GM19043 (cell line): Measurements from ENCODE around the gene FNDC3B.
A peak's percentile ranks its signal among the peaks of the same experiment; 100 is the strongest.

ENCODE experiments used
- ATAC-seq: cut with Tn5 transposase; IDR thresholded peaks from one replicate; pipeline ENCODE4 v1.9.1; 2021; ENCODE audit warnings: low read depth; ENCODE audit not compliant: unreplicated experiment

The FNDC3B gene

DNA sequence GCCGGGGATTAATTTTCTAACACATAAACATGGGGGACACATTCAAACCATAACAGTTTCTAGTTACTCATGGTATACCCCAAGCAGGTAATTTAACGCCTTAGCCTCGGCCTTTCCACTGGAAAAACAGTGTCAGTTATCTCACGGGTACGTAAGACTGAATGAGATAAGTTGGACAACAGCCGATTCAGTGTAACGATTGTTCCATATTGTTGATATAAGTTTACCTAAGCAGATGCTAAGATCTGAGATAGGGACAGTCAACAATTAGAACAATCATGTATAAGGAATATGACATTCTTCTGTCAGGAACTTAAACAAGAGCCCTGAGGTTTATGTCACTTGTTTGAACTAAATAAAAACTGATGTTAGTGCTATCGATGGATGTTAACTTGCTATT is 278.1 kb downstream of the FNDC3B start:
- ATAC-seq = no peak

DNA sequence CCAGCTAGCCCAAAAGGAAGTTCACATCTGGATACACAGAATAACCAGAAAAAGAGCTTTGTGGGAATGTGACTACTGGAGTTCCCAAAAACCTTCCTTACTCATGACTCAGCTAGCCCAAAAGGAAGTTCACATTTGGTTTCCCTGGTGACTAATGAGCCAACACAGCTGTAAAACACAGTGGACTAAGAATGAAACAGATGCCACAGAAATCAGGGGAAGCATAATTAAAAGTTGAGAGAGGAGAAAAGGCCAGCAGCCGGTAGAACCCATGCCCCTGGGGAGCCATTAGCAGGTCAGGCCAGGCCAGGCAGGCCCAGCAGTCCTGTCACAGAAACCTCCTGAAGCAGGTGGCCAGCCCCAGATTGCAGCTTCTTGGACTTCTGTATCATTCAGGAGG is 278.6 kb downstream of the FNDC3B start:
- peak; percentile 76 for ATAC-seq

DNA sequence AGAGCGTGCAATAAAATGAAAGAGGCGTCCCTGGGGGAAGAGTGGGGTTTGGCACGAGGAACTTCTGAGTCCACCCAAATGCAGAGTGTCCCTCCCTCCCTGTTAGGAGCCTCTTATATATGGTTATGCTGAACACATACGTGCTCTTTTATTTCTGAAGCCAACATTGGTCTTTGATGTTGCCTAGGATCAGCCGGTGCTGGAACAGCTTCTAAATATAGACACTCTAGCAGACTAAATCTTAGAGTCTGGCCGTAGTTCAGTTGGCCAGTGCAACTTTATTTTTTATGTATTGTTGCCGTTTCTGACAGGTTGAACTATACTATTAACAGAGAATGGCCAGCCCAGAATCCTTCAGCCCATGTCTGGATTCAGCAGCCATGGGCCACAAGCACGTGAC is 280.2 kb downstream of the FNDC3B start:
- ATAC-seq = no peak

DNA sequence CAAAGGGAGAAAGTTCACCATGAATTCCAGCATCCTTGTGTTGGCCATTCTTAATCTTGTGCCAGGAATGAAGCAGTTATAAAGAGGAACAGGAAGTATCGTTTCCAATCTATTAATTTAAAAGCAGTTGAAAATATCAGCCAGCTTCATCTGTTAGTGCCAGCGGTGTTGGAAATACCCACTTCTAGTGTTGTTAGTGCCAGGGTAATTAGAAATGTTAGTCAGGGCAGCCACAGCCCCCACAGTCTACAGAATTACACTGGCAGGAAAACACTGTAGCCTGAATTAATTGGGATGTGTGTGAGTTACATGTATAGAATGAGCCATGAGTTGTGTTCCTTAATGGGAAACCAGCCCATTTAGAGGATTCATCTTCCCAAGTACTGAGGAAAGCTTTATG is 281.1 kb downstream of the FNDC3B start:
- ATAC-seq = no peak

DNA sequence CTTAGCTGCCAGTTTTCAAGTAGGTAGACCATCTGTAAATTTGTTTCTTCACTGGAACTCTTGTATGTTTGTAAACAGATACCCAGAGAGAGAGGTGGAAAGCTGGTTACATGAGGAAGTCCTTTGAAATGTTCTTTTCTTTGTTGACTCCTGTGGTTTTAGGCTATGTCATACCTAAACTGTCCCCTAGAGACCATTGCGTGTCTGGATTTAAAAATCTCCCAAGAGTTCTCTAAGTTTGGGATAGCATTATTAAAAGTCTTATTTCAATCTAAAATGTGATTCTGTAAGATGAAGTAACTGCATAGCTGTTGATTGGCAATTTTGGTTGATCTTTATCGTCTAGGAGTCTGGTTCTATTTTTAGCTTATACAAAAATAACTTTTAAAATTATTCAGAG is 281.7 kb downstream of the FNDC3B start:
- no peak for ATAC-seq

DNA sequence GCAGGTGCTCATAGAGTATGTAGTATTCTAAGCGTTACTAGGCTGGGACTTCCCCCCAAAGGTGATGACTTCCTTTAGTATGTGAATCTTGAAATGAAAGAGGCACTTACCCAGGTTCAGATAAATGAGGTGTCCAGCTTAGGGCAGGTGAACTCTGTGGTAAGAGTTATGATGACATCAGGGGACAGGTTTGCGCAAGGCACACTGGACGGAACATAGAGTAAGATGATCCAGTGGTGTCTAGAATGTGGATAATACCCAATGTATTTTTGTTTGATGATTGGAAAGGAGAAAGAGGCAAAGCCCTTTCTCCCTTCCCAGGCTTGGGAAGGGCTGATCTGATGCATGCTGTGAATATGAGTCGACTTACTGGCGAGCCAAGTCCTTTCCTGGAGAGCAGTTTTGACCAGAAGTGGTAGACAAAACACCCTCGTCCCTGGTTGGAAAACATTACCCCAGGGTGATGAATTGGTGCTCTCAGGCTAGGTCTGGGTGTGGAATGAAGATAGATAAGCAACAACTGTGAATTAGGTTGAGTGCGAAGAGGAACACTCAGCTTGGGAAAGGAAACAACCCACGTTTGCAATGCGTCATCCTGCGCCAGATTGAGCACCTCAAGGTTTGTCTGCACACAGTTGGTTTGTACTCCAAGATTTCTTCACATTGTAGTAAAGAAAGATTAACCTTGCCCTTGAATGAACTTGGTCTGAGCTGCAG is 284.7 kb downstream of the FNDC3B start:
- no peak for ATAC-seq

DNA sequence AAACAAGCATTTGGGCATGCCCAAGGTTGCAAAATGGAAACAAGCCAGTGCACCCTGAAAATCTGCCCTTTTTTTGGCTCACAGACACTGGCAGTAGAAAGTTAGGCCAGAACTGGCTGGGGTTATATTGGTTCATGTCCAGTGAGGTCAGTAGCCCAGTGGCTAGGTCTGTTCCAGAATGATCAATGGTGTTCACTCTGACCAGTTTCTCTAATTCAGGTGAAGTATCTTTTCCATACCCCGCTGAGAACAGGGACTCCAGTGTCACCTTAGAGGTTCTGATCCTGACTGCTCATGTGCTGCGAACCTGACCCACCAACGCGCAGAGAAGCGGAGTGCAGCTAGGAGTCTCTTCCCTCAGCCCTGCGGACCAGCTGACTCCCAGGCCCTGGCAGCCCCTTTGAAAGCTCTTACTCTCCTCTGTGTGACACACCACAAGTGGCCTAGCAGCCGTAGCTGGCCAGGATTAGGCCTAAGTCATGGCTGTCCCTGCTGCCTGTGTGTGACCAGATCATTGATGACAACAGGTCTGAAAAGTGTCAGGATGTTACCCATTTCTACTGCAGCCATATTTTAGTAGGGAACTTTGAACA is 285.3 kb downstream of the FNDC3B start:
- no peak for ATAC-seq

DNA sequence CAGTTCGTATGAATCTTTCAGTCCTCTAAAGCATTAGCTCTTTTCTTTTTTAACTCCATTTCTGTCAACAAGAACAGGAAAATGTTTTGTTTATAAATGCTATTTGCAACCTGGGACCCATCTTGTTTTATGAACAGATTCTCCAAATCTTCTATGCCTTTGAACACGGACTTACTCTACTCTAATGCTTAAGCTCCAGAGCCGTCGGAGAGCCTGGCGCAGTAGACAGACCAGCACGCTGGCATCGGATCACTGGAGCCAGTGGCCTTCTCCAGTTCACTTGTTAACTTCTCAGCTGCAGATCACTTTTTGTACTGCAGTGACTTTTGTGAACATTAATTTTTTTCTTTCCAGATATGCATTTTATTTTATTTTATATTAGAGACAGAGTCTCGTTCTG is 286.1 kb downstream of the FNDC3B start:
- ATAC-seq = no peak

DNA sequence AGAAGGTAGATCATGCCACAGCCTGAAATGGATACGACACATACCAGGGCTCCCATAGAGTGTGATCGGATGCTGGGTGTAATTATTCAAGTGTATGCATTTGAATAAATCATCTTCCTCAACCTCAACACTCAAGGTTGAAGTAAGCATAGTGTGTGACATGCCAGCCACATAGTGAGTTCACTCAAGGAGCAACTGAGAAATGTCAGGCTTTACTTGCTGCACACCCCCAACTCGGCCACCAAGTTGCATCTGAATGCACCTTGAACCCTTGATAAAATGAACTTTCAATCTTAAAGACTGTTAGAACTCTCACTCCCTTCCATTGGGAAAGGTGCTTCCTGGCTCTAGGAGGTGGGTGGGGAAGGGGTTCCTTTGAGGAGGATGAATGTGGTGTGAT is 287.6 kb downstream of the FNDC3B start:
- no peak for ATAC-seq

DNA sequence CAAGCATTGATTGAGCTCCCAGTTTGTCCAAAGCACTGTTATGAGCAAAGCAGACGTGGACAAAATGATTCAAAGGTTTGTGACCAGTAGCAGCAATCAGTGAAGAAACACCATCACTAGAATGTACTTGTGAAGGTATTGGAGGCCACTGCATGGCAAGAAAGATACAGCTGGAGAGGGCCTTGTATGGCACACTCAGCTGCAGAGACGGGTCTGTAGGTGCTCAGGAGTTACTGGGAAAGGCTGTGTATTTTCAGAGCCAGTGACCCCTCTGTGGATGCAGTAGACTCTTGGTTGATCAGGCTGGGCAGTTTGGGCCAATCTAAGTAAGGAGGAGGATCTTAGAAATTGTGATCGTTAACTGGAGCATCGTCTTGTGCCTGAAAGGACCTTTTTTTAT is 288.9 kb downstream of the FNDC3B start:
- no peak for ATAC-seq

DNA sequence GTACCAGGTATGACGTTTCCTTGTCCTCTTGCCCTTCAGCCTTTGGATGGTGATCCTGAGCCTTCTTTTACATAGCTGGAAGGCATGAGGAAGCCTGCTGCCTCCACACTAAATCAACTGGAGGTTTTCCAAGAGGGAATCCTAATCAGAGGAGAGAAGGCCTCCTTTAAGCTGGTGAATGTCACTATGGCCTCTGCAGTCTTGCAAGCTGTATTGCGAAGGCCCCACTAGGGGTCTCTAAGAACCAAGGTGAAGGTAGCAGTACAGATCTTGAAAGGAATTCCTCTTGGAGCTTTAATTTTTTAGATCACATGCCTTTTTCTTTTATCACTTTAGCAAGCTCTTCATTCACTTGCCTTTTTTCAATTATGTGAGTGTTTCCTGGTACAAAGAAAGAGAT is 289.7 kb downstream of the FNDC3B start:
- no peak for ATAC-seq

DNA sequence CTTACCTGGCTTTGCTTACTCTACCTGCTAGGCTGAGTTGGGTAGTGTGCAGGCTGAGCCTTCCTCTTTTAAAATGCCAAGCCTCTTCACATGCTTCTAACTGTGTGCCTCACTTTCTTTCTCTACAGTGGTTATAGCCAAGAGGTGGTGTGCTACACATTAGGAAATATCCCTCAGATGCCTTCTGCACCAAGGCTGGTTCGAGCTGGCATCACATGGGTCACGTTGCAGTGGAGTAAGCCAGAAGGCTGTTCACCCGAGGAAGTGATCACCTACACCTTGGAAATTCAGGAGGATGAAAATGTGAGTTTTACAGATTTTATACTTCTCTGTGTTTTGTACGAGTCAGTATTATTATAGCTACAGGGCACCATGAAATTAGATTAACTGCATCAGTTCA is 291.0 kb downstream of the FNDC3B start:
- ATAC-seq = no peak

DNA sequence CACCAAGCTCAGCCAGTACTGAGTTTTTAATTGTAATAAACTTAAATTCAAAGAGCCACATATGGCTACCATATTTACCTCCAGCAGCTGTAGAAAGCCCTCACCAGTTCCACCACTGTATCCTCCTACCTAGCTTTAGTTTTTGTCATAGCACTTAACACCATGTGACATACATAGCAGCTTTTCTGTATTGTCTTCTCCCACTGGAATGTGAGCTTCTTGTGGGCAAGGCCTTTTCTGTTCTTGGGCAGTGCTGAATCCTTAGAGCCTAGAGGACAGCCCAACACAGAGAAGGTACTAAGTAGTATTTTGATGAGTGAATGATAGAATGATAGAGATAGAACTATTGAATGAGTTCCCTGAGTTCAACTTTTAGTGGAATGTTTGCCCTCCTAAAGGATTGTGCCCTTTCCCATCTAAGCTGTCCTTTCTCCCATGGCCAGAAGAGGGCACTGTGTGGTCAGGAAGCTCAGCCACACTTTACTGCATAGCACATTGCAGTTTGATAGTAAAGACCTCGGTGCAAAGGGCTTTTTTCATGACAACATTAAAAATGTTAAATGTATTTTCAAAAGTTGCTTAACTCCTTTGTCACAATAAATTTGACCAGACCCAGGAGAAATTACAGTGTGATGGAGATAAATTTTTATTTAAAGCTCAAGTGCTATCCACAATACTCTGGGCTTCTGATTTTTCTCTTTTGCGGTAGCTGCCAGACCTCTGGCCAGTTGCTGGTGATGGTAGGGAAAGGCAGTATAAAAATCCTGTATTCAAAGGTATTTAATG is 293.1 kb downstream of the FNDC3B start:
- ATAC-seq = peak; percentile 79

DNA sequence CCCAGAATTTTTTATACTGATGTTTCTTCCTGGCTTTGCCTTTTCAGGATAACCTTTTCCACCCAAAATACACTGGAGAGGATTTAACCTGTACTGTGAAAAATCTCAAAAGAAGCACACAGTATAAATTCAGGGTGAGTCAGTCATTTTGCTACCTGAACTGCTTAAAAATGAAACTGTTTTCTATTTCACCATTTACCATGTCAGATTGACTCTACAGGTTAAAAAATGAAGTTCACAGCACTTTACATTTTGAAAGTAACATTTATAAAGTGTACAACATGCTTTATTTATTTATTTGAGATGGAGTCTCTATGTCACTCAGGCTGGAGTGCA is 293.6 kb downstream of the FNDC3B start:
- no peak for ATAC-seq

DNA sequence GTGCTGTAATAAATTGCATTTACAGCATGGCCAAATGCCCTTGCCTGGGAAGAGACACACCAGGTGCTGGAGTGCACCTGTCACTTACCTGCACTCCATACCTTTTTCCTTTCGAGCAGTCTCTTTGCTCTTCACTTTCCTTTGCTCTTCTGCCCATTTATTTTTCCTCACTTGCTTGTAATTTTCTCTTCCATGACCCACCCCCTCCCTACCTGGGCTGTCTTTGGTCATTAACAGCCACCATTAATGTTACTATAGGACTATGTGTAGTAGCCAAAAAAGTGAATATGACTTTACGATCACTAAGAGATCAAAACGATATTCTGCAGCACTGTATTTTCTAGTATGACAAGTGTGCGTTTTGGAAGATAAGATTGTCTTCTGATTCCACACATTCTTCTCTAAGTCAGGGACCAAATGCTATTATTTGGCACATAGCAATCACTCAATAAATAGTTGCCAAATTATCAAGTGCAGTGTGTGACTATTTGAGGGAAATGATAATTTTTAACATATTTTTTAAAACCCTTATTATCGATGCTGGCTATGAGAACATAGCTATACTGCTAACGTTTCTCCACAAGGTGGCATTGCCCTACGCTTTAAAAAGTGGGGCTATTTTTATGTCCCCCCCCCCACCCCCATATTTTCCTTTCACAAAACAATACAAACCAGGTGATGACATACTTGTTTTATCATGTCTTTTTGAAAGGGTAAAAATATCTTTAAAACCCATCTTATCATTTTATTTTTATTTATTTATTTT is 294.5 kb downstream of the FNDC3B start:
- ATAC-seq = no peak

DNA sequence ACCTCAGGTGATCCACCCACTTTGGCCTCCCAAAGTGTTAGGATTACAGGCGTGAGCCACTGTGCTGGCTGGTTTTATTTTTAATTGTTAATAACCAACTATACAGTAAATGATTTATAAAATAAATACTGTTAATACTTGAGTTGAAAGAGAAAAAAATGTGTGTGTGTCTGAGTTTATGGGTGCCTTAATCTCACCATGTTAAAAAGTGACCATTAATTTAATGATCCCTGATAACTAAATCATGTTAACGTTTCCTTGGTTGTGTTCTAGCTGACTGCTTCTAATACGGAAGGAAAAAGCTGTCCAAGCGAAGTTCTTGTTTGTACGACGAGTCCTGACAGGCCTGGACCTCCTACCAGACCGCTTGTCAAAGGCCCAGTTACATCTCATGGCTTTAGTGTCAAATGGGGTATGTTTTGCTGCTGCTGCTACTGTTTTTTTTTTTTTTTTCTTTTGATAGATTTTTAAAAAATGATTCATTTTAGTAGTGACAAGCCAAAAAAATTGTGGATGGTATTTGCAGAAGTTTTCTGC is 295.4 kb downstream of the FNDC3B start:
- ATAC-seq = no peak

DNA sequence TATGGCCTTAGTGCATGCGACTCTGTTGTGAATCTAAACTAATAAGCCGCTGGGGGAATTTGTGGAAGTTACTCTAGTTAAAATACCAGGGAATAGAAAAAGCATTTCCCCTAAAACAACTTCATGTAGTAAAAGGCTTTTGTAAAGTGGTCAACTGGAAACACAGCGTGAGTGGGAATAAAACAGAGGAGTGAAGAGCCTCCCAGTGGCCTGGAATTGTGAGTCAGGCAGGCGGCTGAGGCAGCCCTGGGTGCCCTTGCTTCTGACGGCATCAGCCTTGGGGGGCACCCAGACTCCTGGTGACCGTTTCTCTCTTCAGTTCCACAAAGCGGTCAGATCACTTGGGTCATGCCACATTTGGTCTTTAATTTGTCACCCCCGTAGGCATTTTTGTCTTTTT is 300.5 kb downstream of the FNDC3B start:
- no peak for ATAC-seq

DNA sequence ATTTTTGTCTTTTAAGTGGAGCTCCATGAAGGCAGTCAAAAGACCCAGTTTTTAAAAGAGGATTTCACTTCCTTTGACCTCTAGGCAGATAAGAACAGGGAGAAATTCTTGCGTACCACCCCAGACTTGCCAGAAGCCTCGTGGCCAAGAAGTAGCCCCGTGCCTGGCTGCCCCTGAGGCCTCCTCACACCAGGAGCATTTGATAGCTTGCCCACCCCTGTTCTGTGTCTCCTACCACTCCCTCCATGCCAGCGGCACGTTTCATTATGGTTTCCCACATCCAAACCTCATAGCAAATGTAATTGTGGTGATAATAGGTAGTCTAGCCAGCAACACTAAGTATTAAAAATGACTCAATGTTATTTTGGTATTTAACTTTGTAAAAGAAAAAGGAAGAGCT is 301.2 kb downstream of the FNDC3B start:
- ATAC-seq = no peak

DNA sequence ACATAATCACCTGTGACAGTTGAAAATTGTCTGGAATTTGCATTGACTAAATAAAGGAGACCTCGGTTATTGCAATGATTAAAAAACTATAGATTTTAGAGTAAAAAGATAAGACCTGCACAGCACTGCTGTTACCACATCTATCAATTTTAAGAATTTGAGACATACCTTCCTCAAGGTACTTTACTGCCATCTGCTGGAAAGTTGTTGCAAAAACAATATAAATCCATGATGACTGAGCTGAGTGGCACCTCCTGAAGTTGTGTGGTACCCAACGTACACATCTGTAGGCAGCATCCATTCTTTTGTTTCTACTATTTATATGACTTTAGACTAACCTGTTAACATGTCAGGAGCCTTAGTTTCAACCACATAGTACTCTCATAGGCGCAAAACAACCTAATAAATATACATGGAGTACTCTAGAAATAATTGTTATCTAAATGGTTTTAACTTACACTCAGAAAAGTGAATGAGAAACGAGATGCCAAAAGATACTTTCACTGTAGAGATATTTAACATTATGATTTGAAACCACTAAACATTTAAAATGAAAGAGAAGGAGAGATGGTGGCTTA is 302.2 kb downstream of the FNDC3B start:
- ATAC-seq = no peak

DNA sequence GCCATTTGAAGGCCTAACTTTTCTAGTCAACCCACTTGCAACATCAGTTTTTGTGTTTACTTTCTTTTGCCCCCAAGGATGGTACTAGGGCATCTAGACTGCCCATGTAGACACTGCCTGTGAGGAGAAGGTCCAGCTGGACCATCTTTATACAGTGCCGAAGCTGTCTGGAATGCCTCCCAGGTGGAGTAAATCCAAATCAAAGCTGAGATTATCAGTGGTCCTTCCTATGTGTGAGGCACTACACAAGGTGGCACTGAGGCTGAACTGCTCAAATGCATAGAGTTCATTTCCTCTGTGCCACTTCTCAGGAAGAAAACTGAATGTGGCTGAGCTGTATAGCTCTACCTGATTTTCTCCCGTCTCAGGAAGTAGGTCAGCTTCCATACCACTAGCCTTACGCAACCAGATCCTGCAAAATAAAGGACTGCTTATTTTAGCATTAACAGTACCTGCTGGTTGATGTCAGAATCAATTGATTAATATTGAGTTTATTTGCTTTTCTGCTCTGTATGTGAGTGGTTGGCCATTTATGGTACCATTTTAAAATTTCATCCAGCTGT is 302.8 kb downstream of the FNDC3B start:
- ATAC-seq = no peak
